Parathyroid adenoma (tissue), 2 donors: Measurements from ENCODE around the gene ANO10.

Source experiments
- H2AFZ ChIP-seq: fragments of 300-600 bp; sonication (generic); one replicate; pipeline ENCODE4 v1.7.0; 2017; ENCODE audit warnings: antibody characterized with exemption, mild to moderate bottlenecking
- H3K27ac ChIP-seq: fragments of 300-600 bp; sonication (generic); one replicate; pipeline ENCODE4 v1.7.0; 2017
- H3K27me3 ChIP-seq: fragments of 300-600 bp; sonication (generic); one replicate; pipeline ENCODE4 v1.7.0; 2017; ENCODE audit warnings: low read length; ENCODE audit not compliant: control insufficient read depth, insufficient read depth
- H3K36me3 ChIP-seq: fragments of 300-600 bp; sonication (generic); one replicate; pipeline ENCODE4 v1.7.0; 2017; ENCODE audit warnings: low read length; ENCODE audit not compliant: control insufficient read depth, insufficient read depth
- H3K4me1 ChIP-seq: fragments of 300-600 bp; sonication (generic); one replicate; pipeline ENCODE4 v1.7.0; 2017; ENCODE audit warnings: control low read depth
- H3K4me2 ChIP-seq: fragments of 300-600 bp; sonication (generic); one replicate; pipeline ENCODE4 v1.7.0; 2017; ENCODE audit warnings: low read length
- H3K4me3 ChIP-seq: fragments of 300-600 bp; sonication (generic); one replicate; pipeline ENCODE4 v1.7.0; 2017; ENCODE audit warnings: low read depth, low read length
- H3K79me2 ChIP-seq: fragments of 300-600 bp; sonication (generic); one replicate; pipeline ENCODE4 v1.7.0; 2017; ENCODE audit warnings: control low read depth
- H3K9ac ChIP-seq: fragments of 300-600 bp; sonication (generic); one replicate; pipeline ENCODE4 v1.7.0; 2017; ENCODE audit warnings: mild to moderate bottlenecking
- H3K9me3 ChIP-seq: fragments of 300-600 bp; sonication (generic); one replicate; pipeline ENCODE4 v1.7.0; 2017; ENCODE audit warnings: low read length; ENCODE audit not compliant: control insufficient read depth
- TF ChIP-seq, protein P1 (sequence below): fragments of 300-600 bp; sonication (generic); IDR thresholded peaks from one replicate; pipeline ENCODE4 v1.7.0; 2017; ENCODE audit warnings: antibody characterized with exemption, mild to moderate bottlenecking
- donor health status: primary hyperparathyroidism.

ANO10 gene

DNA sequence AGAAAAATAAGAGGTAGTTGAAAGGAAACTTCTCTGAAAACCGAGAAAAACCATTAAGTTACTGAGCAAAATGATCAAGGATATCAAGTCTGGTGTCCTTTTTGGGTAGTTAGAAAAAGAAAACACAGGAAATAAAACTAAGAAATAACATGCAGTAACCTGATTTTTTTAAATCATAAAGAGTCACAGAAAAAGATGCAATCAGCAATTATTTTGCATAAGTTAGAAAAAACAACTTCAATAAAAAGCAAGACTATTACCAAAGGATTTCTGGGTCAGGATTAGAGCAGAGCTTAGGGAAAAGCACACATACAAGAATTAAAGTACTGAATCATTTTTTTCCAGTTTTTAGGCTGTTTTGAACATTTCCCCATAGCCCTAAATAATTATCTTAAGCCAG lies 28.5 kb upstream of the ANO10 start:
- Histone ChIP-seq H3K4me1 (peaks cover 11% of the 10 kb centered on the region), H3K27me3 (no peaks in the 10 kb centered on the region), H2AFZ (peak overlapping the region; percentile 76), H3K79me2 (no peaks in the 10 kb centered on the region), H3K27ac (no peak overlapping the region), H3K4me3 (no peak overlapping the region), H3K9ac (no peak overlapping the region), H3K9me3 (no peaks in the 10 kb centered on the region), H3K4me2 (no peak overlapping the region), H3K36me3 (no peaks in the 10 kb centered on the region)
- TF ChIP-seq, protein P1, sequence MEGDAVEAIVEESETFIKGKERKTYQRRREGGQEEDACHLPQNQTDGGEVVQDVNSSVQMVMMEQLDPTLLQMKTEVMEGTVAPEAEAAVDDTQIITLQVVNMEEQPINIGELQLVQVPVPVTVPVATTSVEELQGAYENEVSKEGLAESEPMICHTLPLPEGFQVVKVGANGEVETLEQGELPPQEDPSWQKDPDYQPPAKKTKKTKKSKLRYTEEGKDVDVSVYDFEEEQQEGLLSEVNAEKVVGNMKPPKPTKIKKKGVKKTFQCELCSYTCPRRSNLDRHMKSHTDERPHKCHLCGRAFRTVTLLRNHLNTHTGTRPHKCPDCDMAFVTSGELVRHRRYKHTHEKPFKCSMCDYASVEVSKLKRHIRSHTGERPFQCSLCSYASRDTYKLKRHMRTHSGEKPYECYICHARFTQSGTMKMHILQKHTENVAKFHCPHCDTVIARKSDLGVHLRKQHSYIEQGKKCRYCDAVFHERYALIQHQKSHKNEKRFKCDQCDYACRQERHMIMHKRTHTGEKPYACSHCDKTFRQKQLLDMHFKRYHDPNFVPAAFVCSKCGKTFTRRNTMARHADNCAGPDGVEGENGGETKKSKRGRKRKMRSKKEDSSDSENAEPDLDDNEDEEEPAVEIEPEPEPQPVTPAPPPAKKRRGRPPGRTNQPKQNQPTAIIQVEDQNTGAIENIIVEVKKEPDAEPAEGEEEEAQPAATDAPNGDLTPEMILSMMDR = no peak

DNA sequence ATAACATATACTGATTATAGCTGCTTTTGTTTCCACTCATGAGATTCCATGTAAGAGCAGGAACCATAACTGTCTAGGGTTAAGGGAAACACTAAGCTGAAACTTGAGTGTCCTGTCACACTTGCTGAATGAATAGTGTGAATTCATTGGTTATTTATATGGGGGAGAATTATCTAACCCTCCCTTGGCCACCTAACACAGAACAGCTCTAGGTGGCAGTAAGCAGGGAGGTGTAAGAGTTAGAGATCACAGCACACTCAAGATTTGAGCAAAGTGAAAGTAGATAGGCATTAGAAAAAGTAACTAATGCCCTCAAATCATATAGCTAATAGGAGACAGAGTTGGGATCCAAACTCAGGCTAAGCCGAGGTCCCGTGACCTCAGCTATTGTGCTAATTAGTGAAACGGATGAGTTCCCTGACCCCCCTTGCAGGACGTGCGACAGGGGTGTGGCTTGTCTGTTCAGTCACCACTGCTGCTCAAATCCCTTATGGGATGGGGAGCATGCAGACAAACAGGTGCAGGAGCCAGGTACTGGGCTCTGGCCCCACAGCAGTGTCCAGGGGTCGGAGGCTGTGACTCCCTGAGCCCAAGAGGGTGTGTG lies 27.7 kb upstream of the ANO10 start:
- no peaks in the 10 kb centered on the region for H3K36me3 ChIP-seq
- TF ChIP-seq, protein P1 = no peak
- no peak overlapping the region for H3K9ac ChIP-seq
- no peaks in the 10 kb centered on the region for H3K9me3 ChIP-seq
- peak overlapping the region; percentile 33 for H3K4me2 ChIP-seq
- H2AFZ ChIP-seq = peak overlapping the region; percentile 76
- H3K27ac ChIP-seq = no peak overlapping the region
- no peaks in the 10 kb centered on the region for H3K27me3 ChIP-seq
- no peaks in the 10 kb centered on the region for H3K79me2 ChIP-seq
- H3K4me3 ChIP-seq = no peak overlapping the region
- H3K4me1 ChIP-seq = peaks cover 11% of the 10 kb centered on the region

DNA sequence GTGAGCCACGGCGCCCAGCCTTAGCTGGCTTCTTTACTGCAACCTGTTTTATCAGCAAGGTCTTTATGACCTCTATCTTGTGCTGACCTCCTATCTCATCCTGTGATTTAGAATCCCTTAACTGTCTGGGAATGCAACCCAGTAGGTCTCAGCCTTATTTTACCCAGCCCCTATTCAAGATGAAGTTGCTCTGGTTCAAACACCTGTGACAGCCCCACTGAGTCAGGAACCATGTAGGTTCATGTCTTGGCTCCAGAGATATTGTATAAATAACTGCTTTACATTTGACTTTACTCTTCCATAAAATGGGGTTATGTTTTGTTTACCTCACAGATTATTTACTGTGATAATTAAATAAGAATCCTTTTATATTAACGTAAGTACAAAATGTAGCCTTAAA lies 27.1 kb upstream of the ANO10 start:
- H3K4me1 ChIP-seq = peaks cover 17% of the 10 kb centered on the region
- TF ChIP-seq, protein P1 = no peak
- no peaks in the 10 kb centered on the region for H3K27me3 ChIP-seq
- no peak overlapping the region for H3K4me3 ChIP-seq
- H3K4me2 ChIP-seq = no peak overlapping the region
- peak overlapping the region; percentile 76 for H2AFZ ChIP-seq
- H3K79me2 ChIP-seq = no peaks in the 10 kb centered on the region
- no peak overlapping the region for H3K27ac ChIP-seq
- H3K9ac ChIP-seq = no peak overlapping the region
- no peaks in the 10 kb centered on the region for H3K9me3 ChIP-seq
- H3K36me3 ChIP-seq = no peaks in the 10 kb centered on the region

DNA sequence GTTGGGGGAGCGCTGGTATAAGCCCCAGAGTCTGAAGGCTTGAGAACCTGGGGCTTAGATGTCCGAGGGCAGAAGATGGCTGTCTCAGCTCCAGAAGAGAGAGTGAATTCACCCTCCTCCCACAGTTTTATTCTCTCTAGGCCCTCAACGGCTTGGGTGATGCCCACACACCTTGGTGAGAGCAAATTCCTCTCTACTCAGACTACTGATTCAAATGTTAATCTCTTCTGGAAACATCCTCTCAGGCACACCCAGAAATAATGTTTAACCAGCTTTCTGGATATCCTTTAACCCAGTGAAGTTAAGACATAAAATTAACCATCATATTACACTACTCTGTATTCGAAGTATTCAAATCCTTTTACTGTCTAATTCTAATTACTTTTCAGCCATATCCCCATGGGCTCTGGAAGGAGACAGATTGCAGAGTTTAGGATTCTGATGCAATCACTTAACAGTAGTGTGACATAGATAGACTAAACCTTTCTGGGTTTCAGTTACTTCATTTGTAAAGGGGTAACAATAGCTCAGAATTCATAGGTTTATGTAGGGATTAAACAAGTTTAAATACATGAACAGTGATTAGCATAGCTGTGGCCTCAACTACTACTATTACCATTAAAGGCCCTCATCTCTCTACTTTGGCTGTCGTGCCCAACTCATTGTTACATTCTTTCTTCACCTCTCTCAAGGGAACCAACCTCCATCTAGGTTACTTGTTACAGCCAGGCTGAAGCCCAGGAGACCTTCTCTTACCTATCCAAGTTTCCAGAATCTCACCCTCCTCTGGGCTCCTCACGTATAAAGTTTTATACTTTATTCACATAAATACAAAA lies 25.7 kb upstream of the ANO10 start:
- TF ChIP-seq, protein P1 = no peak
- no peaks in the 10 kb centered on the region for H3K27me3 ChIP-seq
- no peak overlapping the region for H3K4me3 ChIP-seq
- no peak overlapping the region for H3K27ac ChIP-seq
- H3K36me3 ChIP-seq = no peaks in the 10 kb centered on the region
- peak overlapping the region; percentile 39 for H2AFZ ChIP-seq
- no peaks in the 10 kb centered on the region for H3K79me2 ChIP-seq
- H3K4me2 ChIP-seq = no peak overlapping the region
- no peaks in the 10 kb centered on the region for H3K9me3 ChIP-seq
- H3K4me1 ChIP-seq = peaks cover 19% of the 10 kb centered on the region
- H3K9ac ChIP-seq = no peak overlapping the region
